HepG2 (cell line): ENCODE results near the gene NBR1. TPM values are rescaled to one million over a fixed set of nuclear protein-coding genes. Genes with fewer than 3 reads are reported as not detected.

Experiments used
- ATAC-seq: fragments of 200-7000 bp; cut with Tn5 transposase; 3 replicates; pipeline ENCODE4 v1.9.1; 2020; ENCODE audit warnings: mild to moderate bottlenecking, moderate library complexity
- BruUV-seq: library from RNA; stranded (reverse); fragments of 400-500 nt; replicated peaks from 2 replicates; lab custom pipeline; 2021; lab: Mats Ljungman, UMichigan
- CTCF ChIA-PET: fragments of 300-600 bp; formaldehyde crosslinking; extraction: SDS; loops from one replicate; lab custom pipeline; 2021; ENCODE audit warnings: low total read pairs, inconsistent platforms, low intra/inter-chr PET ratio; lab: Yijun Ruan, JAX
- POLR2A ChIA-PET: fragments of 350-600 bp; sonication (Branson Sonifier 250); formaldehyde crosslinking; loops from one replicate; lab custom pipeline; 2020; ENCODE audit warnings: antibody characterized with exemption, inconsistent platforms; lab: Yijun Ruan, JAX
- DNase-seq: peaks from one replicate; pipeline ENCODE4 v3.0.0-alpha.2; 2015; ENCODE audit warnings: low spot score
- FAIRE-seq: peaks from 3 replicates; lab custom pipeline; 2011; peaks lifted over from hg19 to GRCh38; lab: Jason Lieb, UNC
- H2AFZ ChIP-seq: one replicate; pipeline ENCODE4 v1.6.1; 2011; ENCODE audit warnings: low read length, inconsistent platforms
- H3K27ac ChIP-seq: fragments of 300-600 bp; 3 replicates; pipeline ENCODE4 v1.8.0; 2011; ENCODE audit warnings: mixed run types, mild to moderate bottlenecking, mixed read lengths, low read length, inconsistent platforms; ENCODE audit not compliant: insufficient read depth; ENCODE audit errors: extremely low read length
- H3K27me3 ChIP-seq, 2 experiments: fragments of 200-600 bp in 1 of 2; 2 replicates in 1 of 2; 3 replicates in 1 of 2; pipeline versions ENCODE4 v1.6.0 to v1.8.0; 2011; ENCODE audit warnings: low read length in 2 of 2, mild to moderate bottlenecking in 2 of 2, moderate library complexity in 2 of 2, inconsistent platforms in 1 of 2; ENCODE audit not compliant: insufficient read depth in 2 of 2, control insufficient read depth in 1 of 2
- H3K36me3 ChIP-seq, 2 experiments: fragments of 200-600 bp in 1 of 2; replicated peaks in 1 of 2; 2 replicates in 1 of 2; 3 replicates in 1 of 2; pipeline versions ENCODE4 v1.5.1 to v1.8.0; 2011; ENCODE audit warnings: low read length in 2 of 2, inconsistent platforms in 1 of 2; ENCODE audit not compliant: insufficient read depth in 2 of 2, control insufficient read depth in 1 of 2
- H3K4me1 ChIP-seq: 2 replicates; pipeline ENCODE4 v1.5.1; 2012; ENCODE audit warnings: low read length, inconsistent platforms; ENCODE audit not compliant: insufficient read depth
- H3K4me2 ChIP-seq: 2 replicates; pipeline ENCODE4 v1.6.0; 2011; ENCODE audit warnings: low read depth, low read length, inconsistent platforms
- H3K4me3 ChIP-seq, 3 experiments: fragments of 200-600 bp in 1 of 3; sonication (generic), shearing (Covaris generic) in 1 of 3; replicated peaks in 1 of 3; 2 replicates each; pipeline ENCODE4 v1.5.1; 2011 to 2016; ENCODE audit warnings: low read length in 3 of 3, inconsistent platforms in 2 of 3, low read depth in 2 of 3, mild to moderate bottlenecking in 2 of 3, control low read depth in 1 of 3, mixed read lengths in 1 of 3; ENCODE audit not compliant: insufficient read depth in 1 of 3
- H3K79me2 ChIP-seq: one replicate; pipeline ENCODE4 v1.6.1; 2011; ENCODE audit warnings: low read length, inconsistent platforms; ENCODE audit not compliant: insufficient read depth
- H3K9ac ChIP-seq: 2 replicates; pipeline ENCODE4 v1.6.0; 2011; ENCODE audit warnings: mild to moderate bottlenecking, low read depth, low read length, inconsistent platforms; ENCODE audit not compliant: insufficient read depth
- H3K9me3 ChIP-seq: 2 replicates; pipeline ENCODE4 v1.5.1; 2012; ENCODE audit warnings: mild to moderate bottlenecking, low read length
- H4K20me1 ChIP-seq: 2 replicates; pipeline ENCODE4 v1.6.0; 2011; ENCODE audit warnings: inconsistent platforms, mild to moderate bottlenecking, low read length, moderate library complexity; ENCODE audit not compliant: insufficient read depth
- KDM3A ChIP-seq: IDR thresholded peaks from 2 replicates; pipeline ENCODE4 v1.6.1; 2018; ENCODE audit warnings: low read depth, missing compliant biosample characterization
- RARA ChIP-seq: IDR thresholded peaks from 2 replicates; pipeline ENCODE4 v1.6.1; 2016; ENCODE audit warnings: missing genetic modification reagents, missing compliant biosample characterization
- RFXANK ChIP-seq: IDR thresholded peaks from 2 replicates; pipeline ENCODE4 v1.6.1; 2016
- SATB2 ChIP-seq: sonication (generic); formaldehyde crosslinking; IDR thresholded peaks from 2 replicates; pipeline ENCODE4 v1.5.0; 2020; ENCODE audit warnings: missing genetic modification reagents
- ZNF547 ChIP-seq: sonication (generic); formaldehyde crosslinking; IDR thresholded peaks from 2 replicates; pipeline ENCODE4 v1.5.1; 2020; ENCODE audit warnings: mild to moderate bottlenecking, missing genetic modification reagents
- WGBS: methylation state at CpG from one replicate; pipeline ENCODE4 v1.1.6; 2017; ENCODE audit warnings: low lambda C conversion rate; 5-methylcytosine and 5-hydroxymethylcytosine counted together
- in situ Hi-C: cut with HindIII; loops from 2 replicates; pipeline ENCODE4 v1.10.0; 2017; ENCODE audit warnings: low pct_unique_long_range_greater_than_20kb; ENCODE audit not compliant: extremely low pct_ligation_motif_present
- intact Hi-C: fragments of 100-400 bp; cut with micrococcal nuclease; formaldehyde crosslinking; loops from one replicate; pipeline ENCODE4 v1.10.0; 2022; ENCODE audit not compliant: unreplicated experiment
- polyA plus RNA-seq, 8 experiments: library from polyadenylated mRNA; depleted of rRNA in 3 of 8; stranded (reverse) in 7 of 8; unstranded in 1 of 8; fragments of >200 nt; fragmentation: Illumina TruSeq in 4 of 8; extraction: Trizol in 4 of 8; gene quantifications; 2 replicates each; pipeline versions ENCODE4 v1.2.1 to v1.2.3, GENCODE V29; 2011 to 2016; ENCODE audit warnings: low read depth in 4 of 8, missing spikeins in 1 of 8, mixed read lengths in 1 of 8; ENCODE audit not compliant: insufficient read depth in 1 of 8
- total RNA-seq, 5 experiments: library from RNA; depleted of rRNA; stranded (reverse); fragments of >200 nt; fragmentation: Illumina TruSeq; extraction: Trizol; gene quantifications; 2 replicates each; pipeline ENCODE4 v1.2.3, GENCODE V29; 2016; ENCODE audit warnings: low read depth in 1 of 5
- TF ChIP-seq, protein P1 (sequence below): sonication (generic); formaldehyde crosslinking; IDR thresholded peaks from 2 replicates; pipeline ENCODE4 v1.4.0; 2020; ENCODE audit warnings: missing genetic modification reagents, borderline replicate concordance
- TF ChIP-seq, protein P2 (sequence below): sonication (generic); formaldehyde crosslinking; IDR thresholded peaks from 2 replicates; pipeline ENCODE4 v1.4.0; 2020; ENCODE audit warnings: mild to moderate bottlenecking, missing genetic modification reagents
- TF ChIP-seq, protein P3 (sequence below): sonication (generic); formaldehyde crosslinking; IDR thresholded peaks from 2 replicates; pipeline ENCODE4 v1.4.0; 2020; ENCODE audit warnings: mild to moderate bottlenecking, low read depth, missing genetic modification reagents
- TF ChIP-seq, protein P4 (sequence below): sonication (generic); formaldehyde crosslinking; conservative IDR thresholded peaks from 2 replicates; pipeline ENCODE4 v1.4.0; 2020; ENCODE audit warnings: missing genetic modification reagents

The NBR1 gene
- total and polyA plus RNA-seq, 2 of the 13 experiments (the other 11 are each of a cell fraction or from before 2014, with no cell fraction given), result 51.7 to 121 TPM

DNA sequence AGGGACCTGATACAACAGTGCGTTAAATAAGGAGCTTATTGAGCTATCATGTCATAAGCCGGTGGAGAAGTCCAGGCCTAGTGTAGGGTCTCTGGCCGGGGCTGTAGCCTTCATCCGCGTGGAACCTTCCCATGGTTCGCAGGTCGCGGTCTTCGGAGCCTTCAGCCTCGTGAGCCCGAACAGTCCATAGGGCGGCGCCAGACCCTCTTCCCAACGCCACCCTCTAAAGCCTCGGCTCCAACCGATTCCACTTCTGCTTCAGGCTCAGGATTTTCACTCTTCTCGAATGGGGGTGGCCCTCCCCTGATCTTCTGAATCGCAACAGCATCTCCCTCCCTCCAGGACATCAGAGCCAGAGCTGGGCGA is 35.6 kb upstream of the NBR1 start:
- Histone ChIP-seq H4K20me1 (peaks cover 3% of the 10 kb centered on the region; the same call in 1 of the 2 replicates), H3K9ac (no peak overlapping the region), H3K9me3 (no peaks in the 10 kb centered on the region), H3K4me2 (no peak overlapping the region), H3K4me3 (no peak overlapping the region), H3K79me2 (peaks cover 14% of the 10 kb centered on the region), H2AFZ (no peak overlapping the region), H3K36me3 (peaks cover 8 to 33% of the 10 kb centered on the region in 2 experiments; a peak in 4 of 5 replicates), H3K27me3 (no peaks in the 10 kb centered on the region), H3K4me1 (peaks cover 50% of the 10 kb centered on the region), H3K27ac (peak overlapping the region; percentile 79)
- FAIRE-seq, result no peak
- ATAC-seq, result no peak; the same call in 2 of the 3 replicates
- no TSS peak for BruUV-seq
- CTCF ChIA-PET, result no interaction called here
- no peak for DNase-seq
- intact Hi-C loops, result no loop called here
- POLR2A ChIA-PET, result interaction anchor here (0.8 to 2.5 kb wide), 6 partner anchors 8 to 82 kb away, joined by 3 to 15 read pairs (median 7); no protein-coding TSS in a partner anchor
- in situ Hi-C loops, result no loop called here
- WGBS, result 98% methylated on average over 19 of the region's 19 CpGs
- no peak for TF ChIP-seq RARA
- no peak for TF ChIP-seq RFXANK
- TF ChIP-seq SATB2 (CRISPR knock-in tag), result no peak
- TF ChIP-seq, protein P1, sequence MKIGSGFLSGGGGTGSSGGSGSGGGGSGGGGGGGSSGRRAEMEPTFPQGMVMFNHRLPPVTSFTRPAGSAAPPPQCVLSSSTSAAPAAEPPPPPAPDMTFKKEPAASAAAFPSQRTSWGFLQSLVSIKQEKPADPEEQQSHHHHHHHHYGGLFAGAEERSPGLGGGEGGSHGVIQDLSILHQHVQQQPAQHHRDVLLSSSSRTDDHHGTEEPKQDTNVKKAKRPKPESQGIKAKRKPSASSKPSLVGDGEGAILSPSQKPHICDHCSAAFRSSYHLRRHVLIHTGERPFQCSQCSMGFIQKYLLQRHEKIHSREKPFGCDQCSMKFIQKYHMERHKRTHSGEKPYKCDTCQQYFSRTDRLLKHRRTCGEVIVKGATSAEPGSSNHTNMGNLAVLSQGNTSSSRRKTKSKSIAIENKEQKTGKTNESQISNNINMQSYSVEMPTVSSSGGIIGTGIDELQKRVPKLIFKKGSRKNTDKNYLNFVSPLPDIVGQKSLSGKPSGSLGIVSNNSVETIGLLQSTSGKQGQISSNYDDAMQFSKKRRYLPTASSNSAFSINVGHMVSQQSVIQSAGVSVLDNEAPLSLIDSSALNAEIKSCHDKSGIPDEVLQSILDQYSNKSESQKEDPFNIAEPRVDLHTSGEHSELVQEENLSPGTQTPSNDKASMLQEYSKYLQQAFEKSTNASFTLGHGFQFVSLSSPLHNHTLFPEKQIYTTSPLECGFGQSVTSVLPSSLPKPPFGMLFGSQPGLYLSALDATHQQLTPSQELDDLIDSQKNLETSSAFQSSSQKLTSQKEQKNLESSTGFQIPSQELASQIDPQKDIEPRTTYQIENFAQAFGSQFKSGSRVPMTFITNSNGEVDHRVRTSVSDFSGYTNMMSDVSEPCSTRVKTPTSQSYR (CRISPR knock-in tag), result no peak
- TF ChIP-seq, protein P2, sequence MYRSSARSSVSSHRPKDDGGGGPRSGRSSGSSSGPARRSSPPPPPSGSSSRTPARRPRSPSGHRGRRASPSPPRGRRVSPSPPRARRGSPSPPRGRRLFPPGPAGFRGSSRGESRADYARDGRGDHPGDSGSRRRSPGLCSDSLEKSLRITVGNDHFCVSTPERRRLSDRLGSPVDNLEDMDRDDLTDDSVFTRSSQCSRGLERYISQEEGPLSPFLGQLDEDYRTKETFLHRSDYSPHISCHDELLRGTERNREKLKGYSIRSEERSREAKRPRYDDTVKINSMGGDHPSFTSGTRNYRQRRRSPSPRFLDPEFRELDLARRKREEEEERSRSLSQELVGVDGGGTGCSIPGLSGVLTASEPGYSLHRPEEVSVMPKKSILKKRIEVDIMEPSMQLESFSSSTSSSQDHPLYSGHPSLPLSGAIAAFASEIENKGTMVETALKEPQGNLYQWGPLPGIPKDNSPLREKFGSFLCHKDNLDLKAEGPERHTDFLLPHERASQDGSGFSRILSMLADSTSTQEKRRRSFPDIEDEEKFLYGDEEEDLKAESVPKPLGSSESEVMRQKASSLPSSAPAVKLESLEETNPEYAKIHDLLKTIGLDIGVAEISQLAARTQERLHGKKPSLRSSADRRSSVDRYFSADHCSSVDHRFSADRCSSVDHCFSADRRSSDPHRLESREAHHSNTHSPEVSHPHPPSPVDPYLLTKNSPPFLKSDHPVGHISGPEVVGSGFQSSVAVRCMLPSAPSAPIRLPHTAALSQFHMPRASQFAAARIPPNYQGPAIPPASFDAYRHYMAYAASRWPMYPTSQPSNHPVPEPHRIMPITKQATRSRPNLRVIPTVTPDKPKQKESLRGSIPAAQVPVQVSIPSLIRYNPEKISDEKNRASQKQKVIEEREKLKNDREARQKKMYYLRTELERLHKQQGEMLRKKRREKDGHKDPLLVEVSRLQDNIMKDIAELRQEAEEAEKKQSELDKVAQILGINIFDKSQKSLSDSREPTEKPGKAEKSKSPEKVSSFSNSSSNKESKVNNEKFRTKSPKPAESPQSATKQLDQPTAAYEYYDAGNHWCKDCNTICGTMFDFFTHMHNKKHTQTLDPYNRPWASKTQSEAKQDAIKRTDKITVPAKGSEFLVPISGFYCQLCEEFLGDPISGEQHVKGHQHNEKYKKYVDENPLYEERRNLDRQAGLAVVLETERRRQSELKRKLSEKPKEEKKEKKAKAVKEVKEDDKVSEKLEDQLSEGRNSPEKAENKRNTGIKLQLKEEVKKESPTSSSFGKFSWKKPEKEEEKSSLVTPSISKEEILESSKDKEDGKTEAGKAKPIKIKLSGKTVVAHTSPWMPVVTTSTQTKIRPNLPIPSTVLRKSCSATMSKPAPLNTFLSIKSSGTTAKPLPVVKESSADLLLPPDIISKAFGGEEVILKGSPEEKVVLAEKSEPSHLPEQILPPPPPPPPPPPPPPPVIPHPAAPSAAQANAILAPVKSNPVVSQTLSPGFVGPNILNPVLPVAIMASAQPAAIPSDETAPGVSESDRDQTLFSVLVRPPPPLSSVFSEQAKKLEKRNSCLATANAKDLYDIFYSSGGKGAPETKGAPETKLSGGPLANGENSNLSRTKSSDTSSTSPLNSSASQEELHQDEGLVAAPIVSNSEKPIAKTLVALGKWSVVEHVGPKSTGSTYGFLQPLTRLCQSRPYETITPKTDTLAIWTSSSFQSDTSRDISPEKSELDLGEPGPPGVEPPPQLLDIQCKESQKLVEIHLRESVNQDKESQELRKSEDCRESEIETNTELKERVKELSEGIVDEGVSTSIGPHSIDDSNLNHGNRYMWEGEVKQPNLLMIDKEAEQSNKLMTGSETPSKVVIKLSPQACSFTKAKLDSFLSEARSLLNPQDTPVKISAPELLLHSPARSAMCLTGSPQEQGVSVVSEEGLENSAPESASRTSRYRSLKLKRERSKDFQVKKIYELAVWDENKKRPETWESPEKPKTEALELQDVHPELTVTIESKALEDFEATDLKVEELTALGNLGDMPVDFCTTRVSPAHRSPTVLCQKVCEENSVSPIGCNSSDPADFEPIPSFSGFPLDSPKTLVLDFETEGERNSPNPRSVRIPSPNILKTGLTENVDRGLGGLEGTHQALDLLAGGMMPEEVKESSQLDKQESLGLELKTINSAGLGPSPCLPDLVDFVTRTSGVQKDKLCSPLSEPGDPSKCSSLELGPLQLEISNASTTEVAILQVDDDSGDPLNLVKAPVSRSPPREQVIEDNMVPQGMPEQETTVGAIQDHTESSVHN (CRISPR knock-in tag), result no peak
- no peak for TF ChIP-seq ZNF547 (CRISPR knock-in tag)
- TF ChIP-seq, protein P3, sequence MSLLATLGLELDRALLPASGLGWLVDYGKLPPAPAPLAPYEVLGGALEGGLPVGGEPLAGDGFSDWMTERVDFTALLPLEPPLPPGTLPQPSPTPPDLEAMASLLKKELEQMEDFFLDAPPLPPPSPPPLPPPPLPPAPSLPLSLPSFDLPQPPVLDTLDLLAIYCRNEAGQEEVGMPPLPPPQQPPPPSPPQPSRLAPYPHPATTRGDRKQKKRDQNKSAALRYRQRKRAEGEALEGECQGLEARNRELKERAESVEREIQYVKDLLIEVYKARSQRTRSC, result no peak
- TF ChIP-seq KDM3A, result no peak
- TF ChIP-seq, protein P4, sequence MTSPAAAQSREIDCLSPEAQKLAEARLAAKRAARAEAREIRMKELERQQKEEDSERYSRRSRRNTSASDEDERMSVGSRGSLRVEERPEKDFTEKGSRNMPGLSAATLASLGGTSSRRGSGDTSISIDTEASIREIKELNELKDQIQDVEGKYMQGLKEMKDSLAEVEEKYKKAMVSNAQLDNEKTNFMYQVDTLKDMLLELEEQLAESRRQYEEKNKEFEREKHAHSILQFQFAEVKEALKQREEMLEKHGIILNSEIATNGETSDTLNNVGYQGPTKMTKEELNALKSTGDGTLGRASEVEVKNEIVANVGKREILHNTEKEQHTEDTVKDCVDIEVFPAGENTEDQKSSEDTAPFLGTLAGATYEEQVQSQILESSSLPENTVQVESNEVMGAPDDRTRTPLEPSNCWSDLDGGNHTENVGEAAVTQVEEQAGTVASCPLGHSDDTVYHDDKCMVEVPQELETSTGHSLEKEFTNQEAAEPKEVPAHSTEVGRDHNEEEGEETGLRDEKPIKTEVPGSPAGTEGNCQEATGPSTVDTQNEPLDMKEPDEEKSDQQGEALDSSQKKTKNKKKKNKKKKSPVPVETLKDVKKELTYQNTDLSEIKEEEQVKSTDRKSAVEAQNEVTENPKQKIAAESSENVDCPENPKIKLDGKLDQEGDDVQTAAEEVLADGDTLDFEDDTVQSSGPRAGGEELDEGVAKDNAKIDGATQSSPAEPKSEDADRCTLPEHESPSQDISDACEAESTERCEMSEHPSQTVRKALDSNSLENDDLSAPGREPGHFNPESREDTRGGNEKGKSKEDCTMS, result no peak
